Thoracic aorta (tissue), 2 donors: ENCODE results near the gene ERG. TPM values are rescaled to one million over a fixed set of nuclear protein-coding genes. Genes with fewer than 3 reads are reported as not detected.
A peak's percentile ranks its signal among the peaks of the same experiment; 100 is the strongest.

Source experiments
- ATAC-seq: fragments of 150-250 bp; one replicate; pipeline ENCODE4 v1.8.0; 2017; ENCODE audit warnings: low read depth; ENCODE audit not compliant: insufficient number of reproducible peaks, low FRiP score
- DNase-seq: peaks from one replicate; pipeline ENCODE4 v3.0.0-alpha.2; 2020; ENCODE audit warnings: low spot score
- H3K27ac ChIP-seq, 2 donors: fragments of 200-600 bp; sonication (generic); 1 replicate in 1 of 2; 2 replicates in 1 of 2; pipeline ENCODE4 v1.5.1; 2016; ENCODE audit warnings: mild to moderate bottlenecking in 2 of 2, moderate library complexity in 2 of 2
- H3K27me3 ChIP-seq: fragments of 200-600 bp; sonication (generic); replicated peaks from 2 replicates; pipeline ENCODE4 v1.6.0; 2016; ENCODE audit warnings: mild to moderate bottlenecking; ENCODE audit not compliant: insufficient read depth
- H3K36me3 ChIP-seq: fragments of 200-600 bp; sonication (generic); one replicate; pipeline ENCODE4 v1.5.1; 2016
- H3K4me1 ChIP-seq, 2 donors: fragments of 200-600 bp; sonication (generic); 1 replicate in 1 of 2; 2 replicates in 1 of 2; pipeline versions ENCODE4 v1.5.1 to v1.6.0; 2016; ENCODE audit warnings: low read depth in 2 of 2, mild to moderate bottlenecking in 1 of 2; ENCODE audit not compliant: control insufficient read depth in 1 of 2
- H3K4me3 ChIP-seq: fragments of 200-600 bp; sonication (generic); 2 replicates; pipeline ENCODE4 v1.5.1; 2016; ENCODE audit warnings: mild to moderate bottlenecking
- H3K9me3 ChIP-seq: fragments of 200-600 bp; sonication (generic); 2 replicates; pipeline ENCODE4 v1.5.1; 2016
- CTCF ChIP-seq: fragments of 200-600 bp; sonication (generic); IDR thresholded peaks from one replicate; pipeline ENCODE4 v1.5.1; 2019; ENCODE audit warnings: antibody characterized with exemption
- total RNA-seq, 2 donors: library from RNA; depleted of rRNA; stranded (reverse); fragments of >200 nt; gene quantifications; one replicate each; pipeline versions ENCODE4 v1.1.0 to v1.2.3, GENCODE V29; 2016

The ERG gene
- total RNA-seq, 2 donors from 2014 or later = 40.2 to 177 TPM

DNA sequence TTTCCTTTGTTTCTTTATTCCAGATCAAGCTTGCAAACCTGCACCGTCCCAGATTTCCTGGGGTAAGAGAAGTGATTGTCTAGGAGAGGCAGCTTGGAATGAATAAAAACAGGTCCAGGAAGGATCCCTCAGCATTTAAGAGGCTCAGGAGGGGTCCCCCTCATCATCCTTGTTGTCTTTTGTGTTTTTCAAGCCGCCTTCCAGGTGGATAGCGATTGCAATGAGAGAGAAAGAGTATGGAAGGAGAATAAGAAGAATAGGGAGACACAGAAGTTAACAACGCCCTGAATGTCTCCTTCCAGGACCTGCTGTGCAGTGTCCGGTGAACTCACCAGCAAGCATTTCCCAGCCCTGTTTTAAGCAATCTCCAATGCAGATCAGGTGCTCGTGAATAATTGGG is 8.5 kb downstream of the ERG start:
- no peaks in the 10 kb centered on the region for H3K27me3 ChIP-seq
- peaks cover 54 to 96% of the 10 kb centered on the region in 2 donors for H3K4me1 ChIP-seq
- peak overlapping the region; percentile 78 to 80 for H3K27ac ChIP-seq
- no peaks in the 10 kb centered on the region for H3K9me3 ChIP-seq
- H3K36me3 ChIP-seq = no peaks in the 10 kb centered on the region
- DNase-seq = no peak
- no peak for ATAC-seq
- no peak overlapping the region for H3K4me3 ChIP-seq
- TF ChIP-seq CTCF = no peak

DNA sequence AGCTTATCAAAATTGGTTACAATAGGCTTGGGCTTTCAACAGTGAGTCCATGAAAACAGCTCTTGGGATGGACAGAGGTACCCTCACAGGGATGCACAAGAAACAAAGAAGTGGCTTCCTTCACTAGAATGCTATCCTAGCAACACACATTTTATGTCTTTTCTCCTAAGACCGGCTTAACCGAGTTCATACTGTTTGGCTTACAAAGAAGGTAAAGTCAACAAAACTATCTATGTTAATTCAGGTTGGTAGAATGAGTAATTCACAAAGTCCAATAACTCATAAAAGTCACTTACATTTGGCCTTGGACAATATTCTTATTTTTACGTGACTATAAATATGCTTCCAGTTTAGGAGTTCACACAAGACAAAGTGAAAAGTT is 9.0 kb downstream of the ERG start:
- Histone ChIP-seq H3K4me1 (peaks cover 55 to 96% of the 10 kb centered on the region in 2 donors), H3K27ac (peak overlapping the region; percentile 78 to 80), H3K9me3 (no peaks in the 10 kb centered on the region), H3K4me3 (no peak overlapping the region), H3K36me3 (no peaks in the 10 kb centered on the region), H3K27me3 (no peaks in the 10 kb centered on the region)
- no peak for TF ChIP-seq CTCF
- ATAC-seq = peak; percentile 6
- DNase-seq = no peak

- no peak for TF ChIP-seq CTCF
- peaks cover 54 to 95% of the 10 kb centered on the region in 2 donors for H3K4me1 ChIP-seq
- no peaks in the 10 kb centered on the region for H3K27me3 ChIP-seq
- DNase-seq (no peak), ATAC-seq (no peak)
- H3K36me3 ChIP-seq = no peaks in the 10 kb centered on the region
- H3K4me3 ChIP-seq = no peak overlapping the region
- peak overlapping the region; percentile 78 to 80 for H3K27ac ChIP-seq
- no peaks in the 10 kb centered on the region for H3K9me3 ChIP-seq
Measured at GRCh38 chr21:38488640-38489270, 9.5 kb downstream of the ERG start.

DNA sequence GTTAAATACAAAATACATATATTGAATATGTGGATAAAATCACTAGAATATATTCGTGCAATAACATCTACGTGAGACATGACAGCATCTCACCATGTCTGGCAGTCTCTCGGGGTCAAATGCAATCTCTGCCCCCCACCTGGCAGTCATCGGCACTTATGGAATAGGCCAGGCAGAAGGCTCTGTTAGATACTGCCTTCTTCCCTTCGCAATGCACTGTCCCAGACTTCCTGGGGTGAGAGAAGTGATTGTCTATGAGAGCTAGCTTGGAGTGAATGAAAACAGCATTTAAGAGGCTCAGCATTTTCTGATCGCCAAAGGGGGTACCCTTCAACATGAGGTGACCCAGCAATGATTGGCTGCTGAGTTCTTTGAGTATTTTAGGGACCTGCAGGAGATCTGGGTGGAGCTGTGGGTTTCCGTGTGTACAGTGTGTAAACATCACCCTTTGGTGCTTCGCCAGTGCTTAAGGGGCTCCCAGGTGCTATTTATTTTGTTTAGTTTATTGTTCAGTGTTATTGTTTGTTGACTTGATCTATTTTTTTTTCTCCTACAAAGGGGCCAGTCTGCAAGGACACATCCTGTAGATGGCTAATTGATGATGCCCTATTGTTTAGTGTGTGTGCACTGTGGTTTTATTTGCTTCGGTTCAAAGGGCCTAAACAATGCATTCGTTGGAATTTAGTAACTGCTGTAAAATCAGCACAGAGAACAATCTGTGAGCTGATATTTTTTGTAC is 10.2 kb downstream of the ERG start:
- H3K27me3 ChIP-seq = no peaks in the 10 kb centered on the region
- no peak for TF ChIP-seq CTCF
- no peaks in the 10 kb centered on the region for H3K36me3 ChIP-seq
- H3K4me3 ChIP-seq = no peak overlapping the region
- H3K9me3 ChIP-seq = no peaks in the 10 kb centered on the region
- ATAC-seq (no peak), DNase-seq (no peak)
- H3K27ac ChIP-seq = peak overlapping the region; percentile 78 to 80
- H3K4me1 ChIP-seq = peaks cover 54 to 88% of the 10 kb centered on the region in 2 donors

DNA sequence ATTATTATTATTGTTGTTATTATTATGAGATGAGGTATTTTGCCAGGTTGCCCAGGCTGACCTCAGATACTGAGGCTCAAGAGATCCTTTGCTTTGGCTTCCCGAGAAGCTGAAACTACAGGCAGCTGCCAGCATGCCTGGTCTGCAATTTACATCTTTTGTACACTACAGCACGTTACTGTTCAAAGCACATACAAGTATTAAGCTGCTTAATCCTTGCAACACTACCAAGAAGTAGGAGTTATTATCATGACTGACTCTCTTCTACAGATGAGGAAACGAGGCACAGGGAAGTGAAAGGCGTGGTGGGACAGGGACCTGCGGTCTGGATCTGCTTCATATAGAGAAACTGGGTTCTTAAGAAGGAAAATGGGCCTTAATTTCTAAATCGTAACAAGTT is 11.6 kb downstream of the ERG start:
- TF ChIP-seq CTCF = no peak
- Histone ChIP-seq H3K9me3 (no peaks in the 10 kb centered on the region), H3K27ac (peak overlapping the region; percentile 78 to 80), H3K36me3 (no peaks in the 10 kb centered on the region), H3K4me1 (peaks cover 45 to 81% of the 10 kb centered on the region in 2 donors), H3K4me3 (no peak overlapping the region), H3K27me3 (no peaks in the 10 kb centered on the region)
- no peak for DNase-seq
- ATAC-seq = no peak
